IPS-NIHi7 (cell line): ENCODE data around the gene NFIA.

Experiments used
- DNase-seq: peaks from one replicate; pipeline ENCODE4 v3.0.0; 2012; ENCODE audit warnings: mixed read lengths; ENCODE audit errors: extremely low spot score

Gene NFIA

GRCh38 chr1:61083807-61084440 is 1.6 kb downstream of the NFIA start:
- DNase-seq, result no peak

GRCh38 chr1:61084491-61085031 is 2.2 kb downstream of the NFIA start:
- no peak for DNase-seq

GRCh38 chr1:61085206-61085982 is 3.0 kb downstream of the NFIA start:
- DNase-seq, result no peak

GRCh38 chr1:61085983-61086644 is 3.8 kb downstream of the NFIA start:
- DNase-seq, result no peak

- DNase-seq, result no peak
Observed at GRCh38 chr1:61087571-61087970, 5.2 kb downstream of the NFIA start.

- DNase-seq, result no peak
Observed at GRCh38 chr1:61088163-61088974, 6.0 kb downstream of the NFIA start.

- DNase-seq, result no peak
Observed at GRCh38 chr1:61089338-61089737, 7.0 kb downstream of the NFIA start.

GRCh38 chr1:61089741-61090140 is 7.4 kb downstream of the NFIA start:
- DNase-seq, result no peak

GRCh38 chr1:61090546-61091202 is 8.3 kb downstream of the NFIA start:
- no peak for DNase-seq

GRCh38 chr1:61091455-61091854 is 9.1 kb downstream of the NFIA start:
- DNase-seq, result no peak

GRCh38 chr1:61092642-61093041 is 10.3 kb downstream of the NFIA start:
- DNase-seq, result no peak

- no peak for DNase-seq
Observed at GRCh38 chr1:61093525-61094137, 11.3 kb downstream of the NFIA start.

- no peak for DNase-seq
Observed at GRCh38 chr1:61094677-61095469, 12.5 kb downstream of the NFIA start.

GRCh38 chr1:61095470-61095812 is 13.1 kb downstream of the NFIA start:
- DNase-seq, result no peak

GRCh38 chr1:61097317-61097716 is 15.0 kb downstream of the NFIA start:
- DNase-seq, result no peak

- no peak for DNase-seq
Observed at GRCh38 chr1:61097722-61098121, 15.4 kb downstream of the NFIA start.

GRCh38 chr1:61098333-61098732 is 16.0 kb downstream of the NFIA start:
- DNase-seq, result no peak

- no peak for DNase-seq
Observed at GRCh38 chr1:61098906-61099437, 16.6 kb downstream of the NFIA start.

GRCh38 chr1:61100578-61100977 is 18.2 kb downstream of the NFIA start:
- DNase-seq, result no peak

GRCh38 chr1:61101536-61101935 is 19.2 kb downstream of the NFIA start:
- no peak for DNase-seq
